GM12891 (cell line): ENCODE data around the gene PYGM. TPM values are rescaled to one million over a fixed set of nuclear protein-coding genes. Genes with fewer than 3 reads are reported as not detected.

ENCODE experiments used
- DNase-seq: peaks from one replicate; pipeline ENCODE4 v3.0.0; 2011; ENCODE audit warnings: low spot score; ENCODE audit not compliant: insufficient read length
- FAIRE-seq: peaks from 2 replicates; lab custom pipeline; 2011; peaks lifted over from hg19 to GRCh38; lab: Jason Lieb, UNC
- PAX5 ChIP-seq: IDR thresholded peaks from 2 replicates; pipeline ENCODE4 v1.6.1; 2011; ENCODE audit warnings: low read length, moderate library complexity, mild to moderate bottlenecking; ENCODE audit not compliant: insufficient read depth, severe bottlenecking
- POLR2A ChIP-seq: IDR thresholded peaks from 2 replicates; pipeline ENCODE4 v1.6.1; 2011; ENCODE audit warnings: low read depth, low read length, control low read depth
- POLR2AphosphoS5 ChIP-seq: IDR thresholded peaks from 2 replicates; pipeline ENCODE4 v1.6.1; 2011; ENCODE audit warnings: low read depth, low read length, control low read depth
- POU2F2 ChIP-seq: IDR thresholded peaks from 2 replicates; pipeline ENCODE4 v1.6.1; 2011; ENCODE audit warnings: low read depth, mild to moderate bottlenecking, control low read depth, low read length, moderate library complexity
- SPI1 ChIP-seq: IDR thresholded peaks from 2 replicates; pipeline ENCODE4 v1.6.1; 2011; ENCODE audit warnings: low read depth, low read length, control low read depth
- TAF1 ChIP-seq: IDR thresholded peaks from 2 replicates; pipeline ENCODE4 v1.6.1; 2011; ENCODE audit warnings: low read depth, low read length, control low read depth
- polyA plus RNA-seq: library from polyadenylated mRNA; unstranded; fragments of >200 nt; gene quantifications from one replicate; pipeline ENCODE4 v1.2.1, GENCODE V29; 2012; ENCODE audit warnings: low read depth, missing spikeins, inconsistent platforms; ENCODE audit not compliant: missing spikeins

The PYGM gene
- 0.23 TPM for polyA plus RNA-seq

DNA sequence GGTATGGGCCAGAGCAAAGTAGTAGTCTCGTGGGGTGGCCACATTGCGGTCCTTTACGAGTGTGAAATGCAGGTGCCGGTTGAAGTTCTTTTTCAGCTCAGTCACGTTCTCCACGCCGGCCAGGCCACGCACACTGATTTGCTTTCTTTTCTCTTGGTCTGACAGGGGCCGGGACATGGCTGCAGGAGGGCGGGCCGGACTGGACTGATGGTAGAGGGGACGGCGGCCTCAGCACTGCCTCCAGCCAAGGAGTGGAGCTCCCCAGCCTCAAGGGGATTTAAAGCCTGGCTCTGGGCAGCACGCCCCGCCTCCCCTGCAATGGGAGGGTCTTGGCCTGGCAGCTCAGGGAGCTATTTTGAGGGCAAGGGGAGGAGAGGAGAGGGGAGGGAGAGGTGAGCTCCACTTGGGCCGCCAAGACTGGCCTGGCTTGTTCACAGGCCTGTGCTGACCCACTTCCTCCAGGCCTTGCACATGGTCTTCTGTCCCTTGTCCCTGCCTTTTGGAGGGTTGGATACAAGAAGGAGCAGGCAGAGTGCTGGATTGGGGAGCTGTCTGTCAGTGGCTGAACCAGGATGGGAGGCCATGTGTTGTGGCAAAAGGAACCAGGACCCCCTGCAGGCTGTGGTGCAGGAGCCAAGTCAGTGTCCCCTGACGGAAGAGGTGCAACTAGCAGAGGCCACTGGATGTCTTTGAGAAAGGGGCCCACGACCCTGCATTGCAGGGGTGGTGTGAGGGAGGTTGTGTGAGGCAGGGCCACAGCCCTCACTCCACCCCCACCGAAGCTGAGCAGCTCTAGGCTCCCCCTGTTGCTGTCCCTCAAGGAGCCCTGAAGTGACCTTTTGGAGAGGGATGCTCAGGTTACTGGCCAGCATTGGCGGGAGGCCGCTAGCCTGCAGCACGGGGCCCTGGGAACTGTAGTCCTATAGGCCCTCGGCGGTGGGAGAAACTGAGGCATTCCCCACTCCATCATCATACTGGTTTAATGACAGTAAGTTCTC lies at the start of gene PYGM:
PYGM (minus strand) TSS at position 253 of the 998 bp plus-strand sequence; CDS start at position 177, 76 bp downstream.
- FAIRE-seq (no peak), DNase-seq (no peak)
- TF ChIP-seq PAX5 = no peak
- TF ChIP-seq POLR2A = peak; percentile 22; the same call in 1 of the 2 replicates
- TF ChIP-seq POU2F2 = no peak
- no peak for TF ChIP-seq TAF1
- peak; percentile 43; the same call in 1 of the 2 replicates for TF ChIP-seq POLR2AphosphoS5
- no peak for TF ChIP-seq SPI1

DNA sequence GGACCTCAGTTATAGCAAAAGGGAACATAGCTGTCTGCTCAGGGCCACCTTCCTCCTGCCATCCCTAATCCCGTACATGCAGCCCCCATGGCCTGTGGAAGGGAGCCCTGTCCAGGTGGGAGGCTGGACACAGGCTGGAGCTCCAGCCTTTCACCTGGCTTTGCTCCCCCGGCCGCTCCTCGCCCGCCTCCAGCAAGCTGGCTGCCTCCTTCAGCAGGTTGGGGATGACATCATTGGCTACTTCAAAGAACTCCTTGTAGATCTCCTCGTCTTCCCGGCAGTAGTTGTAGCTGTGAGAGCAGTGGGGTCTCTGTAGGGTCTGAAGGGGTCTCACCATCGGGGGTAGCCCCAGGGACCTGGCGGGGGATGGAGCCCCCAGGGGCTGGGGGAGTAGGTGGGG lies 45.7 kb upstream of the PYGM start:
- FAIRE-seq (no peak), DNase-seq (no peak)
- no peak for TF ChIP-seq POLR2AphosphoS5
- no peak for TF ChIP-seq SPI1
- TF ChIP-seq POLR2A = no peak
- no peak for TF ChIP-seq PAX5
- TF ChIP-seq TAF1 = no peak
- no peak for TF ChIP-seq POU2F2

DNA sequence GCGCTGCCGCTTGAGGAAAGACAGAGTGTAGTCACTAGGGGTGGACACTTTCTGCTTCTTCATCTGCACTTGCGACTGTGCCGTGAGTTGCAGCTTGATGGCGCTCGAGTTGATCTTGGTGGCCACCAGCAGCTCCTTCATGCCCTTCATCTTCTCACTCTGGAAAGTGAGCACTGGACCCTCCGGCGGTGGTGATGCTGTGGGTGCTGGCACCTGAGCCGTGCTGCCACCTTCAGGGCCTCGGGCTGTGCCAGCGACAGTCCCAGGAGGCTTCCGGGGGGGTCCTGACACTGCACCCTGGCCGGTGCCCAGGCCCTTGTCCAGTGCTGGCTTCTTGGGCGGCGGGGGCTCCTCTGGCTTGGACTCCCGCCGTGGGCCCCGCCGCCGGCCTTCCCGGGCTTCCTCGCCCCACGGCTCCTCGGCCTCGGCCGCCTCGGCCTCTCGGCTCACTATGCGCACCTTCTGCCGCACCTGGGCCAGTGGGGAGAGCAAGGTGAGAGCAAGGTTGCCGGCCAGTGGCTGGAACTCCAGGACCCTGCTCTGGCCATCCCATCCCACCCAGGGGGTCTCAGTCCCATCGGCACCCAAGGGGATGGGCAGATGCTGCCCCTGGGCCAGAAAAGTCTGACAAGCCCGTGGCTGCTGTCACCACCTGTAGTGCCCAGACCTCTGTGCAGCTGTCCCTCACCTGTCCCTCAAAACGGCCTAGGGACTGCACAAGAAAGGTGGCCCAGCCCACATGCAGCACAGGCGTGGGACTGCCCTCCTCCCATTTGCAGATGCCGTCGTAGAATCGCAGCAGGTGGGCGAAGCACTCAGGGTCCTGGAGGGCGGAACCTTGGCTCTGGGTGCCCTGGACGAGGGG lies 44.8 kb upstream of the PYGM start:
- no peak for DNase-seq
- FAIRE-seq = no peak
- TF ChIP-seq POLR2AphosphoS5 (no peak), POLR2A (no peak), TAF1 (no peak), PAX5 (no peak), POU2F2 (no peak), SPI1 (no peak)

DNA sequence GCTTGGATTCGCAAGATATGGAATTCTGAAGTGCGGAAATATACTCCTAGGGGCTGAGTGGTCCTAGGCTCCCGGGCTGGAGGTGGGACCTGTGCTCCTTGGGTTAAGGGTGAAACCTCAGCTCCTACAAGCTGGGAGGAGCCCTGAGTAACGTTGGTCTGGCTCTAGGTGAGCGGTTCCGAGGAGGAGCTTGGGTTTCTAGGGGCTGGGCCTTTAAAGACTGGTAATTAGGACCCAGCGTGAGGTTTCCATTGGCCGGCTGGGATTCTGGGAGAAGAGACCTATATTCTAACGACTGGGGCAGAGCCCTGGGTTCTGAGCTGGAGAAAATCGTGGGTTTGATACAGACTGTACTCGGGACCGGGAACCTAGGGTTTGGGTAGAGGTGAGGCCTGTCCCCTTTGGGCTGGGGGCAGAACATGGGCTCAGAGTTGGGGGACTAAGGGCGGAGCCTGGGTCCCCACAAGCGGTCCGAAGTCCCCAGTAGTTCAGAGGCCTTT lies 44.1 kb upstream of the PYGM start:
- DNase-seq = no peak
- FAIRE-seq = no peak
- TF ChIP-seq TAF1 (no peak), POLR2A (no peak), SPI1 (no peak), POU2F2 (no peak)

GRCh38 chr11:64803158-64803845 lies 43.5 kb upstream of the PYGM start, which contains the start of gene MAP4K2:
TSS of gene MAP4K2 (minus strand) at chr11:64803214. CDS start at chr11:64803149, 65 bp downstream.
- DNase-seq (peak; percentile 98), FAIRE-seq (peak; percentile 84)
- TF ChIP-seq SPI1 = no peak
- no peak for TF ChIP-seq POLR2A
- no peak for TF ChIP-seq POLR2AphosphoS5
- no peak for TF ChIP-seq PAX5
- TF ChIP-seq TAF1 = no peak
- TF ChIP-seq POU2F2 = no peak

GRCh38 chr11:64802370-64803157 lies 42.8 kb upstream of the PYGM start:
- TF ChIP-seq SPI1 (no peak), POLR2A (no peak), POLR2AphosphoS5 (no peak), PAX5 (no peak), TAF1 (no peak), POU2F2 (no peak)
- no peak for DNase-seq
- FAIRE-seq = peak; percentile 90

GRCh38 chr11:64801561-64802369 lies 42.0 kb upstream of the PYGM start:
- TF ChIP-seq SPI1 (peak; percentile 21; the same call in 1 of the 2 replicates), POLR2A (no peak), POU2F2 (no peak)
- DNase-seq (no peak), FAIRE-seq (peak; percentile 61)

DNA sequence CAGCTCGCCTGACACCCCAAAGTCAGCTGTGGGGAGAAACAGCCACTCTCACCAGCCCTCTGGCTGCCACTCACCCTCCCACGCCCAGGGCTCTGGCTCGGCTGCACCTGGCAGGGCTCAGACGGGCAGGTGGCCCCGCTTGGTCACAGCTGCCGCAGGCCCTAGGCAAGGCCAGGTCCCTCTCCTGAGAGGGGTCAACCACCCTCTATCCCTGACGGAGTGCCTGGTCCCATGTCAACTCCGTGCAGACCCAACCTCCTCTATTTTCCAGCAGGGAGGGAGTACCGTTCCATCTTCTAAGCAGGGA lies 41.3 kb upstream of the PYGM start:
- TF ChIP-seq TAF1 (no peak), POLR2A (no peak), PAX5 (no peak), POLR2AphosphoS5 (no peak)
- no peak for DNase-seq
- peak; percentile 76 for FAIRE-seq
